ENCODE measurements around the gene MAGI2. TPM values are rescaled to one million over a fixed set of nuclear protein-coding genes. Genes with fewer than 3 reads are reported as not detected.

Gene MAGI2
- total and polyA plus RNA-seq, 9 donors, result 7.1 to 20.4 (median 18.7) TPM

DNA sequence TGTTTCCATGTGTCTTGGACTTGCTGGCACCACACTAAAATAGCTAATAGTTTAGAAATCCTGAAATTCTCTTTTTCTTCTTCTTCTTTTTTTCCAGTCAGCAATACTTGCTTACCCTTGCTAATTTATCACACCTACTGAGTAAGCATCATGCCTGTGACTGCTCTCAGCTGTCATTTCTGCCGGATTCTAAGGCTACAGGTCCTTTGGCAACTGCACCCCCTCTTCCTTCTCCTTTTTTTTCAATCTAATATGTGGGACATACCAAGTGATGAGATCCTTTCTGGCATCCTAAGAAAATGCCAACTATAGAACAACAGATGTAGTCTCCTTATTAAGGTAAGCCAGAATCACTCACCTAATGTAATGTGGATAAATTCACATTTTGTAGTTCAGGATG lies 444.7 kb downstream of the MAGI2 start:
- no peaks in the 10 kb centered on the region for H3K27me3 ChIP-seq
- no peaks in the 10 kb centered on the region for H3K36me3 ChIP-seq
- H3K4me1 ChIP-seq (ENCODE audit: insufficient read depth), result no peaks in the 10 kb centered on the region
- WGBS, 3 donors, result 44 to 63% (median 50%) methylated on average over 1 of the region's 1 CpG
- no peak overlapping the region for H3K4me3 ChIP-seq
- no peaks in the 10 kb centered on the region for H3K9me3 ChIP-seq
- H3K27ac ChIP-seq, result no peak overlapping the region
- TF ChIP-seq POLR2A (IDR thresholded peaks at IDR 0.05), result no peak
- no peak for TF ChIP-seq CTCF (IDR thresholded peaks at IDR 0.05)
- TF ChIP-seq EP300 (IDR thresholded peaks at IDR 0.05), result no peak
- intact Hi-C loops (cut with DNase I), result no loop called here
- no peak for DNase-seq

- TF ChIP-seq POLR2A (IDR thresholded peaks at IDR 0.05) (no peak), CTCF (IDR thresholded peaks at IDR 0.05) (no peak), EP300 (IDR thresholded peaks at IDR 0.05) (no peak)
- H3K27ac ChIP-seq, result no peak overlapping the region
- no peak for DNase-seq
- intact Hi-C loops (cut with DNase I), result no loop called here
- H3K36me3 ChIP-seq, result no peaks in the 10 kb centered on the region
- H3K4me3 ChIP-seq, result no peak overlapping the region
- no peaks in the 10 kb centered on the region for H3K27me3 ChIP-seq
- no peaks in the 10 kb centered on the region for H3K9me3 ChIP-seq
- H3K4me1 ChIP-seq (ENCODE audit: insufficient read depth), result no peaks in the 10 kb centered on the region
Measured at GRCh38 chr7:78996013-78996412, 457.5 kb downstream of the MAGI2 start.

DNA sequence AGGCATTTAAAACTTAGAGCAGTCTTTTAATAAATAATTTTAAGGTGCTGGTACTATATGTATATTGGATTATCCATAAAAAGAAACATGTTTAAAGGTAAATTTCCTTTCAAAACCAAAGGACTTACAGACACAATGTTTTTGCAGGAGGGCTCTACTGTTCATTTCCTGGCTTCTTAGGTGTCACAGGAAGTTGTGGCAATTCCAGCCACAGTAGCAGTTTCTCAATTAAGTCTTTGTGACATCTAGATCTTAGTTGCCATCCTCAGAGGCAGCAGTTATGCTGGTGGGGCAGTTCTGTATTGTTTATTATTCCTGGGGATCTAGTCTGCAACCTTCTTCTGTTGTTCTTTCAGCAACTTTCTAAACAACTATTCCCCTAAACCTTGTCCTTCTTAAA lies 460.1 kb downstream of the MAGI2 start:
- Histone ChIP-seq H3K27ac (no peak overlapping the region), H3K4me1 (ENCODE audit: insufficient read depth) (no peaks in the 10 kb centered on the region), H3K9me3 (no peaks in the 10 kb centered on the region), H3K36me3 (no peaks in the 10 kb centered on the region), H3K4me3 (no peak overlapping the region), H3K27me3 (no peaks in the 10 kb centered on the region)
- DNase-seq, result no peak
- intact Hi-C loops (cut with DNase I), result loop anchor here in 1 of 4 donors (5.0 kb wide), 1 partner anchor 1336 kb away; no protein-coding TSS in a partner anchor
- TF ChIP-seq EP300 (IDR thresholded peaks at IDR 0.05) (no peak), CTCF (IDR thresholded peaks at IDR 0.05) (no peak), POLR2A (IDR thresholded peaks at IDR 0.05) (no peak)

DNA sequence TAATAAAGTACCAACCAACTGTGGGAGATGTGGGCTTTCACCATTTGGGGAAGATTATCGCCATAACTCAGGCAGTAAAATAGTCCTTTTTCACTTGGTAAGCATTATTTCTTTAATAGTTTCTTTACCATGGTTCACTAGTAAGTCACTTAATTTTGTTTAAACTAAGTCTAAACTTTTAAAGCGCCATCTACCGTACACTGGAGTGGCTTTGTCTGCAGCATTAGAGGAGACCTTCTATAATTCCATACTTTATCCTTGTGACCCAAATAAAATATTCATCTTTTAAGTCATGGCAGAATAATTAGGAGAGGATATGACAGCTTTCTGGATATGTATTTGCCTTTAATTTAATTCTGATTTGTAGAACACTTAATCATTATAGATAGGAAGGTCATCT lies 468.0 kb downstream of the MAGI2 start:
- TF ChIP-seq EP300 (IDR thresholded peaks at IDR 0.05) (no peak), POLR2A (IDR thresholded peaks at IDR 0.05) (no peak), CTCF (IDR thresholded peaks at IDR 0.05) (no peak)
- no peaks in the 10 kb centered on the region for H3K9me3 ChIP-seq
- intact Hi-C loops (cut with DNase I), result no loop called here
- no peak overlapping the region for H3K27ac ChIP-seq
- no peak overlapping the region for H3K4me3 ChIP-seq
- no peaks in the 10 kb centered on the region for H3K36me3 ChIP-seq
- H3K4me1 ChIP-seq (ENCODE audit: insufficient read depth), result no peaks in the 10 kb centered on the region
- WGBS, 3 donors, result 94 to 97% (median 95%) methylated on average over 3 of the region's 3 CpGs
- H3K27me3 ChIP-seq, result no peaks in the 10 kb centered on the region
- no peak for DNase-seq

GRCh38 chr7:78983483-78983882 lies 470.0 kb downstream of the MAGI2 start:
- intact Hi-C loops (cut with DNase I), result no loop called here
- Histone ChIP-seq H3K4me3 (no peak overlapping the region), H3K36me3 (no peaks in the 10 kb centered on the region), H3K27me3 (no peaks in the 10 kb centered on the region), H3K4me1 (ENCODE audit: insufficient read depth) (no peaks in the 10 kb centered on the region), H3K27ac (no peak overlapping the region), H3K9me3 (no peaks in the 10 kb centered on the region)
- no peak for DNase-seq
- TF ChIP-seq CTCF (IDR thresholded peaks at IDR 0.05), result no peak
- no peak for TF ChIP-seq EP300 (IDR thresholded peaks at IDR 0.05)
- TF ChIP-seq POLR2A (IDR thresholded peaks at IDR 0.05), result no peak

Measured in ovary (tissue), 9 donors.